DMS153 treated with DMSO at 0.1 percent for 48 hours (cell line): ENCODE data around the gene C3orf22.
"Not testable (repeated sequence)": the region's sequence is repeated elsewhere in the genome, so short reads cannot be mapped to it uniquely, and the experiment has no call there.

Source experiments
- DNase-seq: peaks from one replicate; lab custom pipeline; 2025; ENCODE audit not compliant: unreplicated experiment; lab: John Stamatoyannopoulos, UW

The C3orf22 gene

DNA sequence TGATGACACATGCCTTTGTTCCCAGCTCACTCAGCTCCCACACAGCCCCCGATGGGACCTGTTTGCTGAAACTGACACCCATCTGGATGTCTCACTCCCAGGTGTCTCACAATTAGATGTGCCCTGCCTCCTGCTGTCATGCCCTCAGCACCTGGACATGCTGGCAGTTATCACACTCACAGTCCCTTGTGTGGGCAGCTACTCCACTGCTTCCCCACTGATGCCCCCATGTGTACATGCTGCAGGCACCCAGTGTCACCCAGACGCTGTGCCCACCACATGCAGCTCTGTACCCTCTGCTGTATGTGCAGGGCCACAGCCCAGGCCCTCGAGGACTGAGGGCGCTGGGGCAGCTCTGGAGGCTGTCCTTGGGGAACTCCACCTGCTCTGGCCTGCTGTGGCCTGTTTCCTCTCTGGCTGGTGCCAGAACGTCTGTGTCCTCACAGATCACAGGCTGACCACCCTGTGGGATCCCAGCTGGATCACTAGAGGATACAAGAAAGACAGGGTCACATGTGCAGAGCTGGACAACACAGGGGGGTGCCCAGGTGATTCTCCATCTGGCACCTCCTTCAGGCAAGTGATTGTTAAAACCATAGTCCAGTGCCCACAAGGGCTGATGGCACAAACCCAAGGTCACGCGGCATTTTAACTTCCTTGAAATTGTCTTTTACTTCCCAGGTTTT, 14.0 kb downstream of the C3orf22 start:
- DNase-seq: no peak

DNA sequence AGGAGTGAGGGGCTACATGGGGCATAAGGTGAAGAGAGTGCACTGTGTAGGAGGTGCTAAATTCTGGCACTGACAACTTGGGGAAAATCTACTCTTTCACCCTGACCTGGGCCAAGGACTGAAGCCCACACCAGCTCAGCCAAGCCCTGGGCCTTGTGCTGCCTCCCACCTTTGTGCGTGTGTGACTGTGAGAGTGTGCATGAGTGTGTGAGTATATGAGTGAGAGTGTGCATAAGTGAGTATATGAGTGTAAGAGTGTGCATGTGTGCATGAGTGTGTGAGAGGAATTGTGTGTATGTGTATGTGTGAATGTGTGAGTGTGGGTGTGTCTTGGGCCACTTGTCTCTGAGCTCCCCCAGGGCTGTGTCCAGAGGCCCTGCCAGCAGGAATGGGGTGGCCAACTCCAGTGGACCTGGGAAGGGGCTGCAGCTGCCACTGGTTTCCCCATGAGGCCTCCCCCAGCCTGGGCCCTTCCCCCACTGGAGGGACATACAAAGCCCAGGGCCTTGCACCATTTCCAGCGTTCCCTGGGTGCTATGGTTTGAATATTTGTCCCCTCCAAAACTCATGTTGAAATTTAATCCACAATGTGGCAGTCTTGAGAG, 15.2 kb downstream of the C3orf22 start:
- no peak for DNase-seq

DNA sequence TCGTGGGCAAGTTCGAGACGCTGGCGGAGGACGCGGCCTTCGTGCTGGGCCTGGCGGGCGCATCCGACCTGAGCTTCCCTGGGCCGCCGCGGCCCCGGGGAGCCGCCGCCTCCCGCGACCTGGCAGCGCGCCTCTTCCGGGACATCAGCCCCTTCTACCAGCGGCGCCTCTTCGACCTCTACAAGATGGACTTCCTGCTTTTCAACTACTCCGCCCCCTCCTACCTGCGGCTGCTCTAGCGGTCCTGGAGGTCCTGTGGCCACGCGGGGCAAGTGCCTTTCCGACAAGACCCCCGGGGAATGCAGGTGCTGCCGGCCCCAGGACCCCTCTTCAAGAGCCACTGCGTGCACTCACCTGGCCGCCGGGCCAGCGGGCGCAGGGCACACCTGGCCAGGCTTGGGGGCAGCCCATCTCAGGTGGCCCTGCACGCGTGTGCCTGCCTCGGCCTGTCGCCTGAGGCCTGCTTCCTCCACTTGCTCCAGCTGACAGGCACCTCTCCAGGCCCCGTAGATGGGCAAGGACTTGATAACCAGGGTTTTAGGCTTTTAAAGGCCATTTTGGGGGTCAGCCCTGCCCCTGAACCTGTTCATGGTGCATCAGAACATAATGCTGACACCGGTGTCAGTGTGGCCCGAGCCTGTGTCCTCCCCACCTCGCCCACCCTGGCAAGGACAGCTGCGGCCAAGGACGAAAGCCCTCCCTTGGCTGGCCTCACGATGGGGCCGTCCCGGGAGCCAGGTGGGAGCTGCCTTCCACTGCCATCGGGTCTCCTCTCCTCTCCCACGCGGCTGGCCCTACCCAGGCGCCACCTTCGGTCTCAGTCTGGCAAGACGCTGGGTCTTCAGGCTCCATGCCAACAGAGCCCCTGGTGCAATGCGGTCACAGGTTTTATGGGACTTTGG, 16.1 kb downstream of the C3orf22 start:
- DNase-seq: no peak

DNA sequence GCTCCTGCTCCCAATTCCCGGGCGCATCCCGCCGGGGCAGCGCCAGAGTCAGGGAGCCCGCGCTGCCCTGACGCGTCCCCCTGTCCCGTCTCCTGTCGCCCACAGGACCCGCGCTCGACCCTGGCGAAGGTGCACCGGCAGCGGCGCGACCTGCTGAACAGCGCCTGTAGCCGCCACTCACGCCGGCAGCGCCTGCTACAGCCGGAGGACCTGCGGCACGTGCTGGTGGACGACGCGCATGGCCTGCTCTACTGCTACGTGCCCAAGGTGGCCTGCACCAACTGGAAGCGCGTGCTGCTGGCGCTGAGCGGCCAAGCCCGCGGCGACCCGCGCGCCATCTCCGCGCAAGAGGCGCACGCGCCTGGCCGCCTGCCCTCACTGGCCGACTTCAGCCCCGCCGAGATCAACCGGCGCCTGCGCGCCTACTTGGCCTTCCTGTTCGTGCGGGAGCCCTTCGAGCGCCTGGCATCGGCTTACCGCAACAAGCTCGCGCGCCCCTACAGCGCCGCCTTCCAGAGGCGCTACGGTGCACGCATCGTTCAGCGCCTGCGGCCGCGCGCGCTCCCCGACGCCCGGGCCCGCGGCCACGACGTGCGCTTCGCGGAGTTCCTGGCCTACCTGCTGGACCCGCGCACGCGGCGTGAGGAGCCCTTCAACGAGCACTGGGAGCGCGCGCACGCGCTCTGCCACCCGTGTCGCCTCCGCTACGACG, 16.9 kb downstream of the C3orf22 start:
- DNase-seq: no peak

- DNase-seq: no peak
These were observed 17.6 kb downstream of the C3orf22 start for GRCh38 chr3:126540951-126541627.

DNA sequence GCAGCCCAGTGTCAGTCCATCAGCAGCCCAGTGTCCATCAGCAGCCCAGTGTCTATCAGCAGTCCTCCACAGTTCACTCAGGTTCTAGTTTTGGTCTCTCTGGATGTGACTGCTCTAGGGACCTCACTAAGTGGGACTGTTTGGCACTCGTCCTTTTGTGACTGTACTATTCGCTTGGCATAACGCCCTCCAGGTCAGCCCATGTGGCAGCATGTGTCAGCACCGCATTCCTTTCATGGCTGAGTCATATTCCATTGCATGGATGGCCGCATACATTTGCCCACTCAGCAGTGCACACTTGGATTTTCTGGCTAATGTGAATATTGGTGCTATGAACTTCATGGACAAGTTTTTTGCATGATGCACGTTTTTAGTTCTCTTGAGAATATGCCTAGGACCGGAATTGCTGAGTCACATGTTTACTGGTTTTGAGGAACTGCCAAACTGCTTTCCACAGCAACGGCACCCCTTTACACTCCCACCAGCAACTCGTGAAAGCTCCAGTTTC, 18.3 kb downstream of the C3orf22 start:
- DNase-seq: no peak

DNA sequence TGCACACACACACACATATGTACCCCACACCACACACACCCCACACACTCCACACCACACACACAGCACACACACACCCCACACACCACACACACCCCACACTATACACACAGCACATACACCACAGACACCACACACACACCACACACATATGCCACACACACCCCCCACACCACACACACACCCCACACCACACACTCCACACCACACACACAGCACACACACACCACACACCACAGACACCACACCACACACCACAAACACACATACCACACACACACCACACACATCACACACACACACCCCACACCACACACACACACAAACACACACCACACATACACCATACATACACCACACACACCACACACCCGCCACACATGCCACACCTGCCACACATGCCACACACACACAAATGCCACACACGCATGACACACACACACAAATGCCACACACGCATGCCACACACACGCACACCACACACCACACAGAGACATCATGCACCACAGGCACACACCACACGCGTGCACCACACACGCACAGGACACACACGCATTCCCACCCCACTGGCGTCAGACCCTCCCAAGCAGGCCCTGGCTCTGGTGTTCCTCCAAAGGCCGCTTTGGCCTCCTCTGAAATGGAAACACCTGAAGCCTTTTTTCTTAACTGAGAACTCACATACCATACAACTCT, 19.0 kb downstream of the C3orf22 start:
- DNase-seq: no peak

DNA sequence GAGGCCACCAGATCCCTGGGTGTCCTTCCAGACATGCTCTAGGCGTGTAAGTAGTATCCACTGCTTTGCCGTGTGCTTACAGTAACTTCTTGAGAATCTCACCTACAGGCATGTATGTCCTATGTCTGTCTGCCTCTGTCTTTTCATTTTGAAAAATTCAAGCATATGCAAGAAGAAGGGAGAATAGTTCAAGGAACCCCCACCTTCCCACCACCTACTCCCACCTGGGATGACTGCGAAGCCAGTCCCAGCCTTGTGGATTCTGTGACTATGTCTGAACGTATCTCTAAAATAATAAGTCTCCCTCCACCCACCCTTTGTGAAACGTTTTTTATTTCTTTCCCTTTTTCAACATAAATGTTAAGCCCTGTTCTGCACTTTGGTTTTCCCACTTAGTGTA, 19.8 kb downstream of the C3orf22 start:
- DNase-seq: no peak

DNA sequence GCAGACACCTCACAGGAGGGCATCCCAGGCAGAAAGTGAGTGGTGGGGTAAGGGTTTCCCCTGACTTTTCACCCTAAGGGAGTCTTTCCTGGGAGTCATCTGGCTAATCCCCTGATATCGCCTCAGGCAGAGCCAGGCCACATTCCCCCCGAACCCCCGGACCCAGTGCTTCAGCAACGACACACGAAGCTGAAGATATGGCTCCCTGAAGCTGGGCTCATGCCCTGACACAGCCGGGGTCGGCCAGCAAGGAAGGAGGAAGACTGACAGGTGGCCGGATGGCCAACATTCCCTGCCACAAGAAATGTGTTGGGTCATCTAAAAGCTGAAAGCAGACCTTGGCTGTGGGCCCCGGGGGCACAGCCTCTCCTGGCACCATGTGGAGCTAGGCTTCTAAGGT, 20.4 kb downstream of the C3orf22 start:
- no peak for DNase-seq

DNA sequence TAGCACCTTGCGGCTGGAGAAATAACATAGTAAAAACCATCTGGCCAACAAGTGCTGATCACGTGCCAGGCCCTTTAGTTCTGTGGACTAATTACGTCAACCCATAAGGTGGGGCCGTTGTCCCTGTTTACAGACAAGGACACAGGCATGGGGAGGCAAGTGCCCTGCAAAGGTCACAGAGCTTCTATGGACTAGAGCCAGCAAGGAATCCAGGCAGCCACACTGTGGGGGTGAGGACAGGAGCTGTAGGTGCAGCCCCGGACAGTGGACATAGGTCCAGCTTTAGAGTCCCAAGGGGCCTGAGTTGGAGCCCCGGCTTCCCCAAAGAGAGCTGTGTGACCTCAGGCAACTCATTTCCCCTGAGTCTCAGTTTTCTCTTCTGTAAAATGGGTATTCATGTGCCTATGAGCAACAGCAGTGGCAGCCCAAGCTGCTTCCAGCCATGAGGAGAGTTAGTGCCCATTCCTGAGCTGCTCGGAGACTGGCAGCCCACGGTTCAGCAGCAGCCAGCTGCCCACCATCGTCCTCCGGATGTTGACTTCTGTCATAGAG, 20.9 kb downstream of the C3orf22 start:
- DNase-seq: no peak

DNA sequence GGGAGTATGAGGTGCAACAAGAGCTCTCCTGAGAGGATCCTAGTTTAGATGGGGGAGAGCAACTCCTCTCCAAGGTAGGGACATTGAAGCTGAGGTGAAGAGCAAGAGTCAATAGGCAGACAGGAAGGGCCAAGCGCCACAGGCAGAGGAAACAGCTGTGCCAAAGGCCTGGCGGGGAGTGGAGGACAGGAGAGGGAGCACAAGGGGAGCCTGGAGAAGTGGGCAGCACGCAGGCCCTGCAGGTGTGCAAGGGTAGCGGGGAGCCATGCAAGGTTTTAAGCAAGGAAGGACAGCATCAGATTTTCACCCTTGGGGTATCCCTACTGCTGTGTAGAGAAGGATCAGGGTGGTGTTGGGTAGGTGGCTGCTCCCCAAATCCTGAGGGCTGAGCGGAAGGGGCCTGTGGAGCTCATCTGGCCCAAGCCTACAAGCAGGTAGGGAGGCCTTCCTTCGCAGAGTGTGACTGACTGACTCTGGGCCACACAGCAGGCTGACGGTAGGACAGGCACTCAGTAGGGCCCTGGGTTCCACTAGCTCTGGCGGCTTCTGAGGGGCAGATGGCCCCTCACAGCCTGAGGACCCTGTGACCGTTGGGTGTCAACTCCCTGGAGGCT, 21.5 kb downstream of the C3orf22 start:
- DNase-seq: no peak

DNA sequence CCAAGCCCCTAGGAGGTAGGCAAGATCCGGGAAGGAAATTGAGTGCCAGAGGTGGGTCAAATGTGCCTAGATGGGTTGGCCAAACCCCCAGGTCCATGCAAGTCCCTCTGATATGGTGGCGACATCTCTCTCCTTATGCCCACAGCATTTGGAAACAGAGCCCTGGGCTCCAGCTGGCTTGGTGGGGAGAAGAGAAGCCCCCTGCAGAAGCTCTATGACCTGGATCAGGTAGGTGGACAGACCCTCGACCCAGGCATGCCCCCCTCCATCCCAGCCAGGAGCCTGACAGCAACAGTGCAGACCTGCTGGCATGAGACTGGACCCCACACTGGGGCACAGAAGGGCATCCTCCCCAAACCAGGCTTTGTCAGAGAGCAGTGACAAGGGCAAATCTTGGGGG, 22.6 kb downstream of the C3orf22 start:
- DNase-seq: no peak

GRCh38 chr3:126535636-126536035, 23.1 kb downstream of the C3orf22 start:
- no peak for DNase-seq

GRCh38 chr3:126534716-126535115, 24.0 kb downstream of the C3orf22 start:
- not testable (repeated sequence) for DNase-seq

GRCh38 chr3:126533506-126533905, 25.2 kb downstream of the C3orf22 start:
- DNase-seq: no peak

- DNase-seq: no peak
These were observed 27.7 kb downstream of the C3orf22 start for GRCh38 chr3:126531051-126531330.

DNA sequence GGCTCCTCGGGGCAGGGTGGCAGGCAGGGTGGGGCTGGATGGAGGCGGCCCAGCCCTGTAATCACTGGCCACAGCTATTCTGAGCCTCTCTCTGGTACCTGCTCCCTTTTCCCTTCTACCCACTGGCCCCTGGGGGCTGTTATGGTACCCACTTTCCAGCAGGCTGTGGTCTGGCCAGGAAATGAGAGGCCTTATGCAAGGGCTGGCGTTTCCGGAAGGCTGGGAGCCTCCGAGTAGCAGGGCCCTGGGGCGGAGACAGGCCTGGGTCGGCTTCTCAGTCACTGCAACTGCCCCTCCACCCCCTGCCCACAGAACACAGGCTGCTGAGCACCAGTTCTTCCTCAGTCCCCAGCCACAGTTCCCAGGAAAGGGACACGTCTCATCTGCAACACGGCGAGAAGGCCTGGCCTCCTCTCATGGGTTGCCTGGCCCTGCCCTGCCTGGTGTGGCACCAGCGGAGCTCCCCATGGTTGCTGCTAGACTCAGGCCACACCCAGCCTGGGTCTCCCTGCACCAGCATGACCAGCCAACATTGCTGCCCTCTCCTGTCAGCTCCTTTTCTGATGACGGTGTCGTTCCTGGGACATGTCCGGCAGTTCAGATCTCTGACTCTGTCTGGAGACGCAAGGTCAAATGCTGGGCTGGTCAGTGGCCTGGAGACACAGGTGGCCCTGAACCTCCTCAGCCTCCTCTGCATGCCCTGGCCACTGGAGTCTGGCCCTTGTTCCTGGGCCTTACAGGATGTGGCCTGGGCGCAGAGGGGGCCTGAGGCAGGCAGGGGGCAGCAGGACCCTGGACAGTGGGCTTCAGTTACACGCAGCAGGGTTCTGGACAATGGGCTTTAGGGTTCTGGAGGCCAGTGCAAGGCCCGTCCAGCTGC, 28.3 kb downstream of the C3orf22 start:
- DNase-seq: no peak

- DNase-seq: no peak
These were observed 29.1 kb downstream of the C3orf22 start for GRCh38 chr3:126529585-126530170.
